Stimulated activated CD4-positive, alpha-beta T cell treated with anti-CD3 and anti-CD28 coated beads, Interleukin-15, amount 100 ng/mL, for 1 hour (primary cell): ENCODE results near the gene GORAB.
A peak's percentile ranks its signal among the peaks of the same experiment; 100 is the strongest.

Experiments
- DNase-seq, 2 donors: peaks; one replicate each; pipeline ENCODE4 v3.0.0-alpha.2; 2020; ENCODE audit warnings: low read depth in 1 of 2, low spot score in 1 of 2

GORAB gene

GRCh38 chr1:170531758-170532657 is at the start of gene GORAB:
GORAB (plus strand) TSS chr1:170532166; CDS start chr1:170532224, 58 bp downstream.
- peak; percentile 67 to 70 for DNase-seq

- DNase-seq: no peak
Measured at GRCh38 chr1:170483051-170483450, 48.9 kb upstream of the GORAB start.

- DNase-seq: no peak
Measured at GRCh38 chr1:170487503-170487902, 44.5 kb upstream of the GORAB start.

DNA sequence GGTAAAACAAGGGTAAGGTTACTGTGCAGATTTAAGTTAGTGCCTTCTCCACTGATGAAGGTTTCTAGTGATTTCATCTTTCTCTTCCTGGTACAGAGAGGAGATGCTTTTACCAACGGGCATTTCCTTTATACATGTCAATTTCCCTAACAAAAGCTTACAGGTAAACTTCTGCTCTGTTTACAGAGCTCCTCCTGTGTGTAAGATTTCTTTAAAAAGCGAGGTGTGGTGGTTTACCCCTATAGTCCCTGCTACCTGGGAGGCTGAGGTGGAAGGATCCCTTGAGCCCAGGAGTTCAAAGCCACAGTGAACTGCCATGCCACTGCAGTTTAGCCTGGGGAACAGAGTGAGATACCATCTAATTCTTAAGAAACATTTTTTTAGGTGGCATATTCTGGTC is 40.7 kb upstream of the GORAB start:
- DNase-seq: no peak

- DNase-seq: no peak
Measured at GRCh38 chr1:170494369-170494768, 37.6 kb upstream of the GORAB start.

DNA sequence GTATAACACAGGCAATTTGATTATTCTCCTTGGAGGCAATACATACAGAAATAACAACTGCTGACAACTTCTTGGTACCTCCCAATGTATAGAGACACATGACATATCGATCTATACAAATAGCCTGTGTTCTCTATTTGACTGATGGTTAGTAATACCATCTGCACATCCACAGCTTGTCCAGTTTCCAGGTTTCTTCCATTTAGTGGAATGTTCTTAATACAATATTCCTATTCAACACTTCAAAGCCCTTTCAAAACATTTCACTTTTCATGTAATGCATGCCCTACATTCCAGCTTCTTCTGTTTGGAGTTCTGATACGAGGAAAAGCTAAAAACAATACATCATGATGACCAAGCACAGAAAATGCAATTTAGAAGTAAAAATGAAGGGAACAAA is 37.0 kb upstream of the GORAB start:
- no peak for DNase-seq

GRCh38 chr1:170498876-170499275 is 33.1 kb upstream of the GORAB start:
- DNase-seq: no peak

DNA sequence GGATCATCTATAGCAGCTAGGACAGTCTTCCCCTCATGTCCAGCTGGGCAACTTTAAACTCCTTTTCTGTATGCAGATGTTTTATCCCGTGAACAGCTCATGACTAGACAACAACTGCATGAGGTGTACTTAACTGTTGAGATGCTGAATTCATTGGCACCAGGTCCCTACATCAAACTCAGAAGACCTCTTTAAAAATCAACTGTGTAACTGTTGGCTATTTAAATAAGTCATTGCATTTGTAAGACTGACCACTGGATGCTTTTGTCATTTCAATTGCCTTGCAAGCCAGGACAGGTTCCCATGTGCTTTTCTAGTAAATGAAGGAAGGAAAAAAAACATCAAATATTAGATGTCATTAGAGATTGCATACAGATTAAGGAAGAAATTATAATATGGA is 28.3 kb upstream of the GORAB start:
- DNase-seq: no peak

DNA sequence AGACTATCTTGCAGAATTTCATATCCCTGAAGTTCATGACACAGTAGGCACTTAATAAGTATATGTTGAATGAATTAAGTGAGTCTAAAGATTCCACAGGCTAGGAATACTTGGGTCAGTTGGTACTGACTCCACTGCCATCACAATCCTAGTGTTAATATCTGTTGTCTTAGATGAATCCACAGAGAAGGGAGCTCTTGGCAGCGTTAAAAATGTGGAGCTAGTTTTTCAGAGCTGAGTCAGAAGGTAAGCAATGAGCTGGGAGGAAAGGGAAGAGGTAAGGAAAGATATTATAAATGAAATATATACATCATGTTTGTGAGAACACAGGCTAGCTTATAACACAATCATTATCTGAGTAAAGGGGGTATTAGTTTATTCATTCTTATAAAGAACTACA is 21.8 kb upstream of the GORAB start:
- DNase-seq: no peak

DNA sequence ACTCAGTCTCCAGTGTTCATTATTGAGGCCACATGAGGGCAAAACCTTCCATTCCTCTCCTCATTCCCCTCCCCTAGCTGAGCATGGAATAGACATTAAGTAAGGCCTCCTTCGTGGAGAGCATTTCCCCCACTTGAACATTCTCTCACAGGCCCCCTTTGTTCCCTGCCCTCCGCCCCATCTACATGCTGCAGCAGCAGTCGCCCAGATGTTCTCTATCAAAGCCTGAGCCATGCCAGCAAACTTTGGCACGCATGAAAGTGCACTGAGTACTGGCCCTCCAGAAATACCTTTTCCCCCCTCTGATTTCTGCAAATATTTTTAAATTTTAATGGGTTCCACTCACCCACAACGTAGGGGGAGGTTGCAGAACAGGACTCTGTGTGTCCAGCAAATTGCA is 20.9 kb upstream of the GORAB start:
- no peak for DNase-seq

DNA sequence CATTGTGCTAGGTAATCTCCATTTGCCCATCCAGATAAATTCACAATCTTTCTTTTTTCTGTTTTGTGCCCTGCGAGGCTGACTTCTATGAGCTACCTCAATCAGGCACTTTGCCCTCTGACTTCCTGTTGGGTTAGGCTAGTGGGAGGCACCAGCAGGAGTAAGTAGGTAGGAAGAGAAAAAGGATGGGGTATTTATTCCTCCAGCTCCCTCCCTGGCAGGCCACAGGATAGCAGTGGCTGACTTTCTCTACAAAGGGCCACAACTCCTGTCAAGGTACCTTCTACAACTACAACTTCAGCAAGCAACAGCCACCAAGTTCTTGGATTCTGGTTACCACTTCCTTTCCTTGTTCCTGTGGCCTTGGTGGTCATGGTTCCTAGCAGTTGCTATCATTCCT is 18.8 kb upstream of the GORAB start:
- DNase-seq: no peak

- DNase-seq: no peak
Measured at GRCh38 chr1:170518185-170518834, 13.7 kb upstream of the GORAB start.

- DNase-seq: no peak
Measured at GRCh38 chr1:170518965-170519364, 13.0 kb upstream of the GORAB start.

DNA sequence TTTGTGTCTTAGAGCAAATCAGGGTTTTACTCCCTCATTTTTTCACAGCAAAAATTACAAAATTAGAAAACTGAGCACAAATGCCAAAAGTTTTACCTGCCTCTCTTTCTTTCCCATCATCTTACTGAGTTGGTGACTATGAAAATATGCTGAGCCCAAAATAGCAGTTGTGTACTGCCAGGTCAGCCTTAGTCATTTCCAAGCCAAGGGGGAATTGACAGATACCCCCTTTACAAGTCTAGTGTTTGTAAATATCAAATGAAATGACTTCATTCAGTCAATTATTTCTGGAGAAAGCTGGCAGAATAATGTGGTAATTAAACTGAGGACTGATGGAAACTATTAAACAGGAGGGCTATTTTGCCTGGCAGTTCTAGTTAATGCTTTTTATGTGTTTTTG is 11.4 kb upstream of the GORAB start:
- DNase-seq: no peak

GRCh38 chr1:170521818-170522217 is 10.1 kb upstream of the GORAB start:
- no peak for DNase-seq

- DNase-seq: no peak
Measured at GRCh38 chr1:170530972-170531757, 801 bp upstream of the GORAB start.

DNA sequence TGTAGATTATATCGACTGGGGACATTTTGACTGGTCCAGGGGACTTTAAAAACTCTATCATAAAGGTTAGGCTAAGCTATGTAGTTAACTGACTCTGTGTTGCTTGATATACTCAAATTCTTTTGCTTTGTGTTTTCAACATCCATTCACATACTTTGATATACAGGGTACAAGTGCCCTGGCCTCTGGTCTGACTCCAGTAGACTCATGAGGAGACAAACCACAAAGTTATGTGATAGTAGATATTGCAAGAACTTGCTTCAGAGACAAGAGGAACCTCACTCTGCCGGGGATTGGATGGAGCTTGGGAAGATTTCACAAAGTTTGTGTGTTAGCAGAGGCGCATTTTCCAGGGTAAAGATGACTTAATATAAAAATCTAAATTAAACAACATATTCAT is 1.3 kb downstream of the GORAB start:
- DNase-seq: no peak

GRCh38 chr1:170534626-170535147 is 2.7 kb downstream of the GORAB start:
- DNase-seq: no peak

DNA sequence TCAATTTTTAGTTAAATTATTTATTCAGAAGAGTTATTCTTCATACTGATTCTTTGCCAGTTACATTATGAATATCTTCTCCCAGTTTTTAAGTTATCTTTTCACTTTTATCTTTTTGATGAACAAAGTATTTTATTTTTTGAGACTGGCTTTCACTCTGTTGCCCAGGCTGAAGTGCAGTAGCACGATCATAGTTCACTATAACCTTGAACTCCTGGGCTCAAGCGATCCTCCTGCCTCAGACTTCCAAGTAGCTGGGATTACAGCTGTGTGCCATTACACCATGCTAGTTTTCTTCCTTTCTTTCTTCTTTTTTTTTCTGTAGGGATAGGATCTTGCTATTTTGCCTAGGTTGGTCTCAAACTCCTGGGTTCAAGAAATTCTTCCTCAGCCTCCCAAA is 3.5 kb downstream of the GORAB start:
- no peak for DNase-seq

DNA sequence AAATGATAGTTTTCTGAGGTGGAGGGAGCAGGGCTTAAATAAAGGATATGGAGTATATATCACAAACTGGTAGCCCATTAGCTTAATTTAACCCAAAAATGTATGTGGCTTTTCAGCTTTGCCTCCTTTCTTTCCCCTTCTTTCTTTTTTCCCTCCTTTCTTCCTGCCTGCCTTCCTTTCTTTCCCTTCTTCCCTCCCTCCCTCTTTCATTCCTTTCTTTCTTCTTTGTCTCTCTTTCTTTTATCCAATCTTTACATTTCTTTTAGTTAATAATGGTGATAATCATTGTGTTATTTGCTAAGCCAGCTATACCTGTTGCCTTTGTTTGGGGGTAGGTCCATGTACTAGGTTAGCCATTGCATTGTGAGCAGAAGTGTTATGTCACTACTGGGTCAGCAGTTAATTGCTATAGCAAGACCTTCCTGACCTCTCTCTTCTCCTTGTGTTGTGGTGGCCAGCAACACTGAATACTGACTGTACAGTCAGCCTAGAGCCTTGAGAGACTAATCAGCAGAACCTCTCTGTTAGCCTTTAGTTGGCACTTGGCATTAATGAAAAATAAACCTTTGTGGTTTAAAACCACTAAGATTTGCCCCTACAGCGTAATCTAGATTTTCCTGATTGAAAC is 5.1 kb downstream of the GORAB start:
- DNase-seq: no peak
